ENCODE measurements around the gene RGS6.

RGS6 gene

DNA sequence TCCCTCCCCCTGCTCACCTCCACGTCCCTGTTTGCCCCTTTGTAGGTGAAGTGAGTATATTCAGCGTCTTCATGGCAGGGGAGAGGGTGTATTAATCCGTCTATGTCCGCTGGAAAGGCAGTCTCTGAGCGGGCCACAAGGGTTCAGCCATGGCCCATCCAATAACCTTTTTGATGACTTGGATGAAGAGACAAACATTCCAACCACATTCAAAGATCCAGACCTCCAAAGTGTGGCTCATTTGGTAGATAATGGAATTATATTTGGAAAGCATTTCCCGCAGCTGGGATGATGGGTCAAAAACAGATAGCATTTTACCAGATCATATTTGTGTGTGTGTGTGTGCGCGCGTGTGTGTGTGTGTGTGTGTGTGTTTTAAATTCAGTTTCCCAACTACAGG is 615.8 kb downstream of the RGS6 start:
- no peak overlapping the region for H3K4me3 ChIP-seq (ENCODE audit: low read depth, low read length, poor library complexity, severe bottlenecking)
- no peak overlapping the region for H3K9ac ChIP-seq (ENCODE audit: low read length)
- H3K27ac ChIP-seq (ENCODE audit: low read depth, low read length, poor library complexity, severe bottlenecking): no peak overlapping the region
- no peaks in the 10 kb centered on the region for H3K79me2 ChIP-seq (ENCODE audit: insufficient read depth, low read length)
- H3K9me2 ChIP-seq (ENCODE audit: low read depth, low read length): no peaks in the 10 kb centered on the region
- no peaks in the 10 kb centered on the region for H3K9me3 ChIP-seq (ENCODE audit: low read length)
- H2AFZ ChIP-seq (ENCODE audit: low read length): no peak overlapping the region
- H3K36me3 ChIP-seq (ENCODE audit: insufficient read depth, low read length): no peaks in the 10 kb centered on the region
- H3K4me2 ChIP-seq (ENCODE audit: low read length): no peak overlapping the region
- H3K4me1 ChIP-seq (ENCODE audit: insufficient read depth, low read length, severe bottlenecking): no peaks in the 10 kb centered on the region
- TF ChIP-seq, protein P1, sequence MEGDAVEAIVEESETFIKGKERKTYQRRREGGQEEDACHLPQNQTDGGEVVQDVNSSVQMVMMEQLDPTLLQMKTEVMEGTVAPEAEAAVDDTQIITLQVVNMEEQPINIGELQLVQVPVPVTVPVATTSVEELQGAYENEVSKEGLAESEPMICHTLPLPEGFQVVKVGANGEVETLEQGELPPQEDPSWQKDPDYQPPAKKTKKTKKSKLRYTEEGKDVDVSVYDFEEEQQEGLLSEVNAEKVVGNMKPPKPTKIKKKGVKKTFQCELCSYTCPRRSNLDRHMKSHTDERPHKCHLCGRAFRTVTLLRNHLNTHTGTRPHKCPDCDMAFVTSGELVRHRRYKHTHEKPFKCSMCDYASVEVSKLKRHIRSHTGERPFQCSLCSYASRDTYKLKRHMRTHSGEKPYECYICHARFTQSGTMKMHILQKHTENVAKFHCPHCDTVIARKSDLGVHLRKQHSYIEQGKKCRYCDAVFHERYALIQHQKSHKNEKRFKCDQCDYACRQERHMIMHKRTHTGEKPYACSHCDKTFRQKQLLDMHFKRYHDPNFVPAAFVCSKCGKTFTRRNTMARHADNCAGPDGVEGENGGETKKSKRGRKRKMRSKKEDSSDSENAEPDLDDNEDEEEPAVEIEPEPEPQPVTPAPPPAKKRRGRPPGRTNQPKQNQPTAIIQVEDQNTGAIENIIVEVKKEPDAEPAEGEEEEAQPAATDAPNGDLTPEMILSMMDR (IDR thresholded peaks at IDR 0.05; ENCODE audit: low read length): no peak
- TF ChIP-seq EZH2 (IDR thresholded peaks at IDR 0.05; ENCODE audit: borderline replicate concordance, low read length): no peak
- no peaks in the 10 kb centered on the region for H3F3A ChIP-seq (ENCODE audit: insufficient read depth, low read length)
- 0 out of 2 replicates have a peak, but pooled peaks cover 3% of the 10 kb centered on the region for H3K27me3 ChIP-seq (ENCODE audit: insufficient read depth, low read length)
- no peaks in the 10 kb centered on the region for H4K20me1 ChIP-seq (ENCODE audit: insufficient read depth, low read length)

DNA sequence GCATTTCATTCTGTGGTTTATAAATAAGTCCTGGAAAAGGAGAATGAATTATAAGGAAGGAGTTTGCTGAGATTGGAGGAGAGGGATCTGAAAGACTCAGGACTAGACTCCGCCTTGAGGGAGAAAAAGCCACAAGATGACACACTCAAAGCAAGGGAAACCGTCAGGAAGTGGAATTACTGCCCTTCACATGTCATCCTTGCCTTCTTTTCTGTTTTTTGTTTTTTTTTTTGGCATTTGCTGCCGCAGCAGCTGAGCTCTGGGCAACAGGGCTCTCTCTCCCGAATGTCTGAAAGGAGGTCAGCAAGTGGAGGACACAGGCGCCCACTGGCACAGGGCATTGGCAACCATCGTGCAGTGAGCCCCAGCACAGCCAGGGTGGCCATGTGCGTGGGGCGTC is 616.8 kb downstream of the RGS6 start:
- Histone ChIP-seq H3K4me3 (ENCODE audit: low read depth, low read length, poor library complexity, severe bottlenecking) (no peak overlapping the region), H3K4me1 (ENCODE audit: insufficient read depth, low read length, severe bottlenecking) (no peaks in the 10 kb centered on the region), H3K9me2 (ENCODE audit: low read depth, low read length) (no peaks in the 10 kb centered on the region), H3K4me2 (ENCODE audit: low read length) (no peak overlapping the region), H4K20me1 (ENCODE audit: insufficient read depth, low read length) (no peaks in the 10 kb centered on the region), H3K36me3 (ENCODE audit: insufficient read depth, low read length) (no peaks in the 10 kb centered on the region), H3K27me3 (ENCODE audit: insufficient read depth, low read length) (0 out of 2 replicates have a peak, but pooled peaks cover 3% of the 10 kb centered on the region), H2AFZ (ENCODE audit: low read length) (no peak overlapping the region), H3K79me2 (ENCODE audit: insufficient read depth, low read length) (no peaks in the 10 kb centered on the region), H3K9ac (ENCODE audit: low read length) (no peak overlapping the region), H3K9me3 (ENCODE audit: low read length) (no peaks in the 10 kb centered on the region), H3F3A (ENCODE audit: insufficient read depth, low read length) (no peaks in the 10 kb centered on the region), H3K27ac (ENCODE audit: low read depth, low read length, poor library complexity, severe bottlenecking) (no peak overlapping the region)
- TF ChIP-seq, protein P1 (IDR thresholded peaks at IDR 0.05; ENCODE audit: low read length): no peak
- TF ChIP-seq EZH2 (IDR thresholded peaks at IDR 0.05; ENCODE audit: borderline replicate concordance, low read length): no peak

DNA sequence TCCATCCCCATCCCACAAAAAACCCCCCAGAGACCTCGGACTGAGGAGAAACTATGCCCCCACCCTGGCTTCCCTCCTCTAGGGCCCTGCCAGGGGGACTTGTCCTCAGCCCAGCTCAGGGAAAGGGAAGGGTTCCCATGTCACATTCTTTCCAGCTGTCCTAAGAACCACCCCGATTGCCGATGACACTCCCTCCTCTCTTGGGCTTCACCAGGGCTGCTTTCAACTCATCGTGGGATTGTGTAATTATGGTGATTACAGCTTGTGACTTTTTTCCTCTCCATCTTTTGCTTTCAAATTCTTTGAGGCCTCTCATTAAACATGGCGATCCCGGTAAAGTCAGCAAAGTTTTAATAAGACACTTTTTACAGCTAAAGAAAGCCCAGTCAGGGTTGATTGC is 617.6 kb downstream of the RGS6 start:
- Histone ChIP-seq H3K4me3 (ENCODE audit: low read depth, low read length, poor library complexity, severe bottlenecking) (no peak overlapping the region), H3K79me2 (ENCODE audit: insufficient read depth, low read length) (no peaks in the 10 kb centered on the region), H3F3A (ENCODE audit: insufficient read depth, low read length) (no peaks in the 10 kb centered on the region), H4K20me1 (ENCODE audit: insufficient read depth, low read length) (no peaks in the 10 kb centered on the region), H3K9me3 (ENCODE audit: low read length) (no peaks in the 10 kb centered on the region), H2AFZ (ENCODE audit: low read length) (no peak overlapping the region), H3K27me3 (ENCODE audit: insufficient read depth, low read length) (0 out of 2 replicates have a peak, but pooled peaks cover 3% of the 10 kb centered on the region), H3K9me2 (ENCODE audit: low read depth, low read length) (no peaks in the 10 kb centered on the region), H3K4me2 (ENCODE audit: low read length) (no peak overlapping the region), H3K9ac (ENCODE audit: low read length) (no peak overlapping the region), H3K36me3 (ENCODE audit: insufficient read depth, low read length) (no peaks in the 10 kb centered on the region), H3K4me1 (ENCODE audit: insufficient read depth, low read length, severe bottlenecking) (no peaks in the 10 kb centered on the region), H3K27ac (ENCODE audit: low read depth, low read length, poor library complexity, severe bottlenecking) (no peak overlapping the region)
- no peak for TF ChIP-seq EZH2 (IDR thresholded peaks at IDR 0.05; ENCODE audit: borderline replicate concordance, low read length)
- TF ChIP-seq, protein P1 (IDR thresholded peaks at IDR 0.05; ENCODE audit: low read length): no peak

Data from OCI-LY1 (cell line).